AG10803 (cell line): ENCODE data around the gene CYP27A1.

Experiments used
- DNase-seq: peaks from one replicate; pipeline ENCODE4 v3.0.0; 2010; ENCODE audit warnings: low read depth
- H3K4me3 ChIP-seq: 2 replicates; pipeline ENCODE4 v1.5.1; 2011; ENCODE audit warnings: mild to moderate bottlenecking, low read length, control low read depth
- CTCF ChIP-seq: conservative IDR thresholded peaks from 2 replicates; pipeline ENCODE4 v1.5.1; 2011; ENCODE audit warnings: mild to moderate bottlenecking, low read length, control low read depth, inconsistent platforms

Gene CYP27A1

GRCh38 chr2:218744615-218745014 lies 37.3 kb upstream of the CYP27A1 start:
- no peak for DNase-seq
- TF ChIP-seq CTCF, result no peak

GRCh38 chr2:218745160-218745558 lies 36.8 kb upstream of the CYP27A1 start:
- H3K4me3 ChIP-seq, result no peak overlapping the region
- DNase-seq, result peak; percentile 9
- TF ChIP-seq CTCF, result no peak

More at GRCh38 chr2:218744615-218745014, 37.3 kb upstream of the CYP27A1 start:
- no peak overlapping the region for H3K4me3 ChIP-seq

- DNase-seq, result peak; percentile 40
- TF ChIP-seq CTCF, result no peak
- no peak overlapping the region for H3K4me3 ChIP-seq
Observed at GRCh38 chr2:218745559-218746469, 36.1 kb upstream of the CYP27A1 start.

GRCh38 chr2:218746470-218746795 lies 35.5 kb upstream of the CYP27A1 start:
- TF ChIP-seq CTCF, result no peak
- DNase-seq, result peak; percentile 15
- no peak overlapping the region for H3K4me3 ChIP-seq

- no peak for TF ChIP-seq CTCF
- no peak overlapping the region for H3K4me3 ChIP-seq
- DNase-seq, result no peak
Observed at GRCh38 chr2:218746960-218747359, 35.0 kb upstream of the CYP27A1 start.

- H3K4me3 ChIP-seq, result no peak overlapping the region
- no peak for DNase-seq
- no peak for TF ChIP-seq CTCF
Observed at GRCh38 chr2:218748741-218749441, 33.1 kb upstream of the CYP27A1 start.

GRCh38 chr2:218754201-218754600 lies 27.7 kb upstream of the CYP27A1 start:
- no peak for TF ChIP-seq CTCF
- no peak for DNase-seq
- H3K4me3 ChIP-seq, result no peak overlapping the region
